Activated T-helper 9 cell treated with anti-CD3 and anti-CD28 coated beads, Interleukin-2, amount 50 U/mL, for 16 hours (primary cell): ENCODE data around the gene KCND3.
"Not testable (repeated sequence)": the region's sequence is repeated elsewhere in the genome, so short reads cannot be mapped to it uniquely, and the experiment has no call there.

Experiments used
- DNase-seq: peaks from one replicate; pipeline ENCODE4 v3.0.0-alpha.2; 2020; ENCODE audit warnings: low read depth

Gene KCND3

GRCh38 chr1:111812306-111812705 is 177.2 kb downstream of the KCND3 start:
- DNase-seq: no peak

- no peak for DNase-seq
Observed at GRCh38 chr1:111811891-111812290, 177.6 kb downstream of the KCND3 start.

GRCh38 chr1:111805251-111805650 is 184.2 kb downstream of the KCND3 start:
- no peak for DNase-seq

GRCh38 chr1:111804776-111805175 is 184.7 kb downstream of the KCND3 start:
- no peak for DNase-seq

GRCh38 chr1:111803951-111804350 is 185.5 kb downstream of the KCND3 start:
- no peak for DNase-seq

DNA sequence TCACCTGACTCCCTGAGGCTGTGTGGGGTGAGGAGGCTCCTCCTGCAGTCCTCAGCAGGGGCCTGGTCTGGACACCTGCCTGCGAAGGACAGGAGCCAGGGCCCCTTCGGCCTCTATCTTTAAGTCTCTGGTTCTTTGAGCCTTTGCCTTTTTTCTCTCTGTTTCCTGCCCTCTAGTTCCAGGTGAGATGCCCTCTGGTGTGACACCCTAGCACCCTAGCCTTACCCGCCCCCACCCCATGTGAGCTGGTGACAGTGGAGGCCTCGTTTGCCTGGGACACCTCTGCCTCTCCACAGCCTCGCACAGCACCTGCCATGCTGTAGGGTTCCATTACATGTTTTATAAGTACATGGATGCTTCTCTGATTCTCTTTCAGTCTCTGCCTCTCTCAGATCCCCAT is 186.5 kb downstream of the KCND3 start:
- no peak for DNase-seq

DNA sequence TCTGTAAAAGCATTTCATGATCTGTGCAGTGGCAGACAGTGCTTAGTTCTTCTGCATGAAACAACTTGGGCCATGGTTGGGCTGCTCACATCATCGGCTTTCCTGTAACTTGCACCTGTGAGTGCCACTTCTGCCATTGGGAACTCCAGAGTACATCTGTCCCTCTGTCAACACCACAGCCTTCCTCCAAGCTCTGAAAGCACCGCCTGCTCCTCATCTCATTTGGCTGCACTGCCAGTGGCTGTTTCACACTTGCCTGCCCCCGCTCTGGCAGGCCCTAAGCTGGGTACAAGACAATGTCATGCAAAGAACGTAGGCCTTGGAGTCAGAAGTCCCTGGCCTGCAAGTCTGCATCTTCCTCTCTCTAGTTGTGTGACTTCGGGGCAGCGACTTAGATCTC is 187.4 kb downstream of the KCND3 start:
- DNase-seq: no peak

- no peak for DNase-seq
Observed at GRCh38 chr1:111801071-111801850, 188.2 kb downstream of the KCND3 start.

GRCh38 chr1:111799722-111800121 is 189.7 kb downstream of the KCND3 start:
- DNase-seq: not testable (repeated sequence)

GRCh38 chr1:111798580-111798979 is 190.9 kb downstream of the KCND3 start:
- DNase-seq: no peak

DNA sequence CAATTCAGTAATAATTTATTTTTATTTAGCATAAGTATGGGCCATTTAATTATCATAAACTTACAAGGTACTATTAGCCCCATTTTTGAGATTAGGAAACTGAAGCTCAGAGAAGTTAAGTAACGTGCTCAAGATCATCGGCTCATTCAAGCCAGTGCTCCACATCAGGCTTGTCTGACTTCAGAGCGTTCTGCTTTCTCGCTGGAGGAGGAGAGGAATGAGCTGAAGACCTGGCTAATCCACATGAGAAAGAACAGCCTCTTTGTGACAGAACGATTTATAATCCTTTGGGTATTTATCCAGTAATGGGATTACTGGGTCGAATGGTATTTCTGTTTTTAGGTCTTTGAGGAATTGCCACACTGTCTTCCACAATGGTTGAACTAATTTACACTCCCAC is 194.1 kb downstream of the KCND3 start:
- DNase-seq: no peak

DNA sequence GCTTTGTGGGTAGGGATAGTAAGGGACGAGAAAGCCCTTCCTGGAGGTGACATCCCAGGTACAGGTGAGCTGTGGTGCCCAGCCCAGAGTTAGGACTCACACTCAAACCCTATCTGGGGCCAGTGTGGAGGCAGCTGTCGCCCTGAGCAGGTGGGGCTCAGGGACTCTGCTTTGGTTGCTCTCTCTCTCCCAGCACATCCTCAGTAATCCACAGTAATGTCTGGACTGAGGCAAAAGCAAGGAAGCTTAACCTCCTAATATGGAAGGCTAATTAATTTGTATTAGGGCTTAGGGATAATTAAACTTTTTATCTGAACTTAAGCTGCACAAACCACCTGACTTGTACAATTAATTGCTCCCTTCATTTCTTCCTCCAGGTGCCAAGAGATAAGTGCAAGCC is 195.5 kb downstream of the KCND3 start:
- no peak for DNase-seq

DNA sequence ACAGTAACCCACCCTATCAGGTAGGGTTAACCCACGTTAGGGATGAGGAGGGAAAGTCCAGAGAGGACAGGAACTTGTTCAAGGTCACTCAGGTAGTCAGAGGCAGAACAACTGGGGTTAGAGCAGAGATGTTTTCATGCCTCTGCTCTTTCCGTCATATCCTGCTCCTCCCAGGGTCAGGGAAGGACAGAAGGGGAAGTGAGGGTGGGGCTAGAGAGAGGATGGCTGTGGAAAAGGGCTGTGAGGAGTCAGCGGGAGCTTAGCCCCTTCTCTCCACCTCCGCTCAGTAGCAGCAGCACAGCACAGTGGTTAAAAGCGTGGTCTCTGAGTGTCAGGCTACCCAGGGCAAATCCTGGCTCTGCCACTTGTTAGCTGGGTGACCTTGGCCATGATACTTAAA is 197.2 kb downstream of the KCND3 start:
- DNase-seq: no peak

DNA sequence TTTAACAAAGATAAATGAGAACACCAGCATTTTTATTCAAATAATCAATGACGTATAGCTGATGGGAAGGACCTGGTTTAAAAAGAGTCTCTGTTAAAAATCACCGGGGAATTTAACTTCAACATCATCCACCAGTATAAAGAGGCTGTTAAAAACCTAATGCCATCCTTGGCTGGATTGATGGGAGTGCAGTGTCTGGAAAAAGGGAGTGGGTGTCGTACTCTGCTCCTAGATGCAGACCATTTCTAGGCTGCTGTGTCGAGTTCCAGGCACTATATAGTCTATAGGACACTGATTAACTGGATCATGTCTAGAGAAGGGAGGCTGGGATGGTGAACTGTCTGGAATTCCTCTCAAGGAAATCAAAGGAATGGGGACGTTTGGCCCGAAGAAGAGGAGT is 197.7 kb downstream of the KCND3 start:
- DNase-seq: no peak

DNA sequence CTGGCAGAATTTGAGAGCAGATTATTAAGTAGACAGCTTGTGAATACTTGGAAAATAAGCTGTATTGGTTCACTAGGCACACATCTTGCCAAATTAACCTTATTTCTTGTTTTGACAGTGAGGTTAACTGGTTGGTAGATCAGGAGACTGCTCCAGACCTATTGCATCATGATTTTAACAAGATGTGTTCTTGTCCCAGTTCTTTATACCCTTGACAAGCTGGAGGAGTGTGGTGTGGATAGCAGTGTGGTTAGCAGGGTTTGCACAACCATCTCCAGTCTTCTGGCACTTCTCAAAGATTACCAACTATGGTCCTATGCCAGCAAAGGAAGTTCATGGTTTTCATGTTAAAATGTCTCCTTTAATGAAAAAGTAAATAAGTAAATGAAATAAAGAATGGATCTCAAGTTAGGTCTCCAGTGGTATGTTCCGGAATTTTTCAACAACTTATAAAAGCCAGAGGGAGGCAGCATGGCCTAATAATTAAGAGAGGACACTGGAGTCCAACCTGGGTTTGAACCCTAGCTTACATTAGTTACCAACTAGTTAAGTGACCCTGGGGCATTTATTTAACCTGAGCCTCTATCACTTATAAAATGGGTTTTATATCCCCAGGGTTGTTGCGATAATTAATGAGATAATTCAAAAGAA is 199.7 kb downstream of the KCND3 start:
- DNase-seq: no peak

GRCh38 chr1:111789142-111789541 is 200.3 kb downstream of the KCND3 start:
- no peak for DNase-seq

DNA sequence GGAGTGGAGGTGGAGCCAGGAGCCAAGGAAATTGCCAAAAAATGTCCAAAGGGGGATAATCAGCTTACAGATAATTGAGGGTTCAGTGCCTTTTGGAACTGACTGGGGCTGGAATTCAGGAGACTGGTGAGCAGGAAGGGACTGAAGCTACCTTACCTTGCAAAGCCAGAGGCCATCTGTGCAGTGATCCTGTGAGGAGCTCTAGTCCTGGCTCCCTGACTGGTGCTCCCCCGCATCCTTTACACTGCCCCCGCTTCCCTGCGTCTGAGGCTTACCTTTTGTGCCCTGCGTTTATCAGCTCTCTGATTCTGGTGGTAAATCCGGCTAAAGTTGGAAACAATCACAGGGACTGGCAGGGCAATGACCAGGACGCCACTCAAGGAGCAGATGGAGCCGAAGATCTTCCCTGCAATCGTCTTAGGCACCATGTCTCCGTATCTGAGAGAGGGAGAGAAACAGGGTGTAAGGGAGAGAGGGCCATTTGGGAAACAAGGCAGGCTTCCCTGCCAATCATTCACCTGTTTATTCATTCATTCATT is 202.7 kb downstream of the KCND3 start:
- DNase-seq: no peak

DNA sequence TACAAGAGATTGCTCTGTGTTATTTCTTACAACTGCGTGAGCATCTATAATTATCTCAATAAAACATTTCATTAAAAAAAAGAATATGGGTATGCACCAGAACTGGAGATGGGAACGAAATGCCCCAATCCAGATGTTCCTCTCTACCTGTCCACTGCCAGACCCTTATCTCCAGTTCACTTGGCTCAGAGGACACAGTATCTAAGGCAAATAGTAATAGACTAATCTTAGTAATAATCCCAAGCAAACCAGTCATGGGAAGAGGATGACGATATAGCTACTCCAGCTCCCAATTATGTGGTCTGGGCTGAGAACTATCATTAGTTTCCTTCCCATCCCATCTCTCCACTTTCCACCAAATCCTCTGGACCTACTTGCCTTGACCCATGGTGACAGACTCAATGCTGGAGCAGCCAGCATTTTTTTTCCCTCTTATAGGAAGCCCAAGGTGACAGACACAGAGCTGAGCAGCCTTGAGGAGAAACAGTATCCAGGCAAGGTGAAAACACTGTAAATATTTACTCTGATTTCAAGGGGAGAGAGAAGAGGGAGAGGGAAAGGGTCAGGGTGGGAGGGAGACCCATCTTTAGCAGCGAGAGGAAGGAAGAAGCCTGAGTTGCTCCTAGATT is 205.1 kb downstream of the KCND3 start:
- no peak for DNase-seq

DNA sequence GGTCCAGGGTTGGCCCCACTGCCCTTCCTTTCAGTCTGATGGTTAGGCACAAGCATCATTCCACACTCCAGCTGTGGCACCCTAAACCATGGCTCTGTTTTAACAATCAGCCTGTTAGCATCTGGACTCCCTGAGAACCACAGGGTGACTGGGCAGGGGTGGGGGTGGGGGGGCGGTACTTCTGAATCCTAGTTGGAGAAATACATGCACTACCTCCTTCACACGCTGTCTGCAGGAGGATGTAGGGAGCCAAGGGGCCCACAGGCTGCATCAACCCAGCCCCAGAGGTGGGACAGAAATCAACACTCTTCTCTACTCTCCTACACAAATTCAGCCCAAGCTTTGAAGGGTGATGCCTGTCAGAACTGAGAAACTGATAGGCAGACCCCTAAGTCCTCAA is 209.9 kb downstream of the KCND3 start:
- no peak for DNase-seq

DNA sequence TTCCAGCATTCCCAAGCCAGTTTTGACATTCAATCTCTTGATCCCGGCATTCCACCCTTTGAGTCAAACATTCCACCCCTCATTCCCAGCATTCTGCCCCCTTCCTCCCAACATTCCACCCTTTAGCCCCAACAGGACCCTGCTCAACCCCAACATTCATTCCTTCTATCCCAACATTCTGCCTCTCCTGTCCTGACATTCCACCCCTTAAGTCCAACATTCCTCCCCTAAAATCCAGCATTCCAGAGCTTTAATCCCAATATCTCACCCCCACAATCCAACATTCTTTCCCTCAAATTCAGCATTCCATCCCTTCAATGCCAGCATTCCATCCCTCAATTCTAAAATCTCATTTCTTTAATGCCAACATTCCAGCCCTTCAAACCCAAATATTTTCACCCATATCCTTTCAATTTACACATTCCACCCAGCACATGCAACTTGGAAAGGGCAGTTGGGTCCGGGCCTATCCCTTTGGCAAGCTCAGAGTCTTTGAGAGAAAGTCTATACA is 210.9 kb downstream of the KCND3 start:
- no peak for DNase-seq

- DNase-seq: no peak
Observed at GRCh38 chr1:111778066-111778465, 211.4 kb downstream of the KCND3 start.

DNA sequence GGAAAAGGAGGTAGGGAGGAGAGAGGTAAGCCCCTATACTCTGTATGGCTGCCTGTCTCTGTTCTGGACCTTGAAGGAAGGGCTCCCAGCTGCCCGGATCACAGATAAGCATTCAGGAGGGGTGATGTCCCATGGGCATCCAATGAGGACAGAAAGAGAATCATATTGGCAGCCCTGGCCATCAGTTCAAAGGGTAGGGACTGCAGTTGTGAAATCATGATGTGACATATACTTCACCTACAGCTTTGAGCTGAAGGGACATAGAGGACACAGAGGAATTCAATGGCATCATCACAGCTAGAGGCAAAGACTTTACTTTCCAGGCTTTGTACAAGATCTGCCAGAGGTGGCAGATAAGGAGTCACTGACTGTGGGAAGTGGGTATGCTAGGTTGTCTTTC is 212.2 kb downstream of the KCND3 start:
- DNase-seq: no peak

- DNase-seq: no peak
Observed at GRCh38 chr1:111776861-111777260, 212.6 kb downstream of the KCND3 start.
